M059J (cell line): ENCODE measurements around the gene MRPL28. TPM values are rescaled to one million over a fixed set of nuclear protein-coding genes. Genes with fewer than 3 reads are reported as not detected.

Source experiments
- DNase-seq: peaks from one replicate; pipeline ENCODE4 v3.0.0-alpha.2; 2012; ENCODE audit warnings: low read depth
- total RNA-seq: library from RNA; depleted of rRNA; stranded (reverse); fragments of >200 nt; shearing (Covaris generic); gene quantifications from 2 replicates; pipeline ENCODE4 v1.2.3, GENCODE V29; 2014; rRNA removed

MRPL28 gene
- total RNA-seq, 1 experiment from 2014 or later = 177 TPM

GRCh38 chr16:317583-317982, 52.8 kb downstream of the MRPL28 start:
- DNase-seq = no peak

Other genes with a start within 250 kb of the MRPL28 start
- gene NPRL3, start 231.9 kb downstream of the MRPL28 start, total RNA-seq = 5.3 and 6.9 TPM in 2 replicates
- not detected in 2 replicates for gene HBZ, start 217.9 kb downstream of the MRPL28 start, total RNA-seq
- gene HBM, start 204.6 kb downstream of the MRPL28 start, total RNA-seq = not detected in 2 replicates
- 1.4 TPM in 1 of 2 replicates, not detected in the other for gene HBA2, start 197.7 kb downstream of the MRPL28 start, total RNA-seq
- not detected in 2 replicates for gene HBA1, start 193.9 kb downstream of the MRPL28 start, total RNA-seq
- gene HBQ1, start 190.1 kb downstream of the MRPL28 start, total RNA-seq = not detected in 2 replicates
- gene LUC7L, start 141.1 kb downstream of the MRPL28 start, total RNA-seq = 15.0 and 15.8 TPM in 2 replicates
- 166 and 215 TPM in 2 replicates for gene FAM234A, start 135.7 kb downstream of the MRPL28 start, total RNA-seq
- not detected in 2 replicates for gene RGS11, start 94.6 kb downstream of the MRPL28 start, total RNA-seq
- not detected in 2 replicates for gene ARHGDIG, start 89.9 kb downstream of the MRPL28 start, total RNA-seq
- 0.25 TPM in 1 of 2 replicates, not detected in the other for gene PDIA2, start 87.4 kb downstream of the MRPL28 start, total RNA-seq
- 6.6 and 15.5 TPM in 2 replicates for gene AXIN1, start 17.8 kb downstream of the MRPL28 start, total RNA-seq
- gene PGAP6, start 11.4 kb upstream of the MRPL28 start, total RNA-seq = 54.9 and 71.2 TPM in 2 replicates
- 92.0 and 101 TPM in 2 replicates for gene NME4, start 26.7 kb upstream of the MRPL28 start, total RNA-seq
- gene DECR2, start 31.3 kb upstream of the MRPL28 start, total RNA-seq = 2.2 and 6.6 TPM in 2 replicates
- gene RAB11FIP3, start 55.1 kb upstream of the MRPL28 start, total RNA-seq = 14.0 and 21.1 TPM in 2 replicates
- 23.2 and 36.7 TPM in 2 replicates for gene CAPN15, start 157.2 kb upstream of the MRPL28 start, total RNA-seq
- gene PRR35, start 189.9 kb upstream of the MRPL28 start, total RNA-seq = not detected in 2 replicates
- 0.12 TPM in 1 of 2 replicates, not detected in the other for gene NHLRC4, start 196.5 kb upstream of the MRPL28 start, total RNA-seq
- 35.9 and 43.8 TPM in 2 replicates for gene PIGQ, start 199.4 kb upstream of the MRPL28 start, total RNA-seq
- gene RAB40C, start 219.5 kb upstream of the MRPL28 start, total RNA-seq = 15.2 and 16.8 TPM in 2 replicates